ENCODE data around the gene IKZF3. TPM values are rescaled to one million over a fixed set of nuclear protein-coding genes. Genes with fewer than 3 reads are reported as not detected.

Gene IKZF3
- total RNA-seq, 1 experiment from 2014 or later = 0.22 TPM

DNA sequence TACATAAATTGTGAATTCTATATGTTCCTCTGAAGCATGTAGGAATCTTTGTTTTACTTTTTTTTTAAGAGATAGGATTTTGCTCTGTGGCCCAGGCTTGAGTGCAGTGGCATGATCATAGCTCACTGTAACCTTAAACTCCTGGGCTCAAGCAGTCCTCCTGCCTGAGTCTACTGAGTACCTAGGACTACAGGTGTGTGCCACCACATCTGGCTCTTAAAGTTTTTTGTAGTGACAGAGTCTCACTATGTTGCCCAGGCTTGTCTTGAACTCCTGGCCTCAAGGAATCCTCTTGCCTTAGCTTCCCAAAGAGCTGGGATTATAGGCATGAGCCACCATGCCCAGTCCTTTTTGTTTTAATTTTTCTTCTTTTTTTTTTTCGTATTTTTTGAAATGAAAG, 25.3 kb downstream of the IKZF3 start:
- no peak for TF ChIP-seq CTCF (conservative IDR thresholded peaks at IDR 0.05)
- no peak overlapping the region for H2BK15ac ChIP-seq (ENCODE audit: low read depth, low read length)
- H2AK5ac ChIP-seq (ENCODE audit: insufficient read length, low read length) = no peak overlapping the region
- H3K23me2 ChIP-seq (ENCODE audit: insufficient read length, low read depth, low read length, poor library complexity, severe bottlenecking) = no peaks in the 10 kb centered on the region
- no peak overlapping the region for H3K18ac ChIP-seq (ENCODE audit: insufficient read length, low read depth, low read length)
- no peaks in the 10 kb centered on the region for H3K9me3 ChIP-seq (ENCODE audit: control insufficient read depth, low read depth, low read length)
- H3K9ac ChIP-seq (ENCODE audit: extremely low read depth, insufficient read length, low read length) = no peak overlapping the region
- WGBS (ENCODE audit: extremely low coverage, insufficient read length, low lambda C conversion rate) = no CpG with 5 or more reads among the region's 1 CpG
- H2BK12ac ChIP-seq (ENCODE audit: insufficient read length, low read depth, low read length) = no peak overlapping the region
- no peak overlapping the region for H3K56ac ChIP-seq (ENCODE audit: insufficient read length, low read depth, low read length)
- no peaks in the 10 kb centered on the region for H3K27me3 ChIP-seq (ENCODE audit: insufficient read depth, low read length)
- no peak overlapping the region for H2BK5ac ChIP-seq (ENCODE audit: insufficient read length, low read length)
- H4K5ac ChIP-seq (ENCODE audit: insufficient read length, low read depth, low read length) = no peak overlapping the region
- no peaks in the 10 kb centered on the region for H3K79me1 ChIP-seq (ENCODE audit: insufficient read depth, low read depth, low read length, poor library complexity, severe bottlenecking)
- no peak overlapping the region for H3T11ph ChIP-seq (ENCODE audit: low read length)
- peaks cover 8 to 12% of the 10 kb centered on the region in 2 experiments; a peak in 4 of 5 replicates for H3K9me3 Mint-ChIP-seq
- no peak overlapping the region for H3K4me3 Mint-ChIP-seq
- no peak overlapping the region for H3K4me2 ChIP-seq (ENCODE audit: insufficient read depth, insufficient read length, low read length)
- H3K36me3 Mint-ChIP-seq (ENCODE audit: insufficient read depth in 1 of 3, low read depth in 3 of 3) = no peaks in the 10 kb centered on the region
- H4K91ac ChIP-seq (ENCODE audit: insufficient read length, low read depth, low read length) = no peak overlapping the region
- no peak overlapping the region for H2BK20ac ChIP-seq (ENCODE audit: low read depth, low read length, poor library complexity, severe bottlenecking)
- H3K4me1 ChIP-seq (ENCODE audit: insufficient read depth, low read length) = no peaks in the 10 kb centered on the region
- no peak overlapping the region for H2BK120ac ChIP-seq (ENCODE audit: low read depth, low read length, poor library complexity, severe bottlenecking)
- no peaks in the 10 kb centered on the region for H4K20me1 ChIP-seq (ENCODE audit: control insufficient read depth, insufficient read depth, insufficient read length)
- H3K4ac ChIP-seq (ENCODE audit: low read depth, low read length) = no peak overlapping the region
- no peaks in the 10 kb centered on the region for H3K79me2 ChIP-seq (ENCODE audit: insufficient read depth, low read length)
- no peak overlapping the region for H3K14ac ChIP-seq (ENCODE audit: insufficient read depth, low read length)
- no peak overlapping the region for H2AFZ ChIP-seq (ENCODE audit: low read length)
- no peak overlapping the region for H3K27ac ChIP-seq (ENCODE audit: insufficient read length, low read depth, low read length)
- DNase-seq = no peak
- H4K8ac ChIP-seq (replicated peaks; ENCODE audit: insufficient read length, low read depth, low read length) = no peak overlapping the region
- H3K23ac ChIP-seq (ENCODE audit: insufficient read length, low read depth, low read length) = no peak overlapping the region
- H3K27ac Mint-ChIP-seq = no peak overlapping the region
- peaks cover 10% of the 10 kb centered on the region for H3K27me3 Mint-ChIP-seq (ENCODE audit: low read depth)
- no peaks in the 10 kb centered on the region for H3K4me1 Mint-ChIP-seq

Measured in H9 (cell line).